Kidney glomerular epithelial cell (primary cell): ENCODE results near the gene STAT5A.
"Not testable (repeated sequence)": the region's sequence is repeated elsewhere in the genome, so short reads cannot be mapped to it uniquely, and the experiment has no call there.

Experiments used
- DNase-seq: peaks from one replicate; lab custom pipeline; 2025; lab: John Stamatoyannopoulos, UW

The STAT5A gene

DNA sequence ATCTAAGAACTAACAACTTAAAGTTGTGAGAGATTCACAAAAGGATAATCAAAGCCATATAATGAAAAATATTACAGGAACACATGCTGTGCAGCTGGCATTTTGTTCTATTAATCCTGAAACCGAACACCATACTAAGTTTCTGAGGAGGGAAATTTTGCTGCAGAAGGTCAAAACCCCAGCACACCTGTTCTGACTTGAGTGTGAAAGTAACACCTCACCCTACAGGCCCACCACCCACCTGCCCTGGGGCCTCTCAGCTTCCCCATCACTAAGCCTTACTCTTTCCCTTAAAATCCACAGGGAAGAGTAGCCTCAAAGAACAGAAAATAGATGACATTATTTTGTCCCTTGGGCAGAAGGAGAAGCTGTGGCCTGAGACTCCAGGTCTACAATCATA lies 44.8 kb downstream of the STAT5A start:
- DNase-seq = no peak

DNA sequence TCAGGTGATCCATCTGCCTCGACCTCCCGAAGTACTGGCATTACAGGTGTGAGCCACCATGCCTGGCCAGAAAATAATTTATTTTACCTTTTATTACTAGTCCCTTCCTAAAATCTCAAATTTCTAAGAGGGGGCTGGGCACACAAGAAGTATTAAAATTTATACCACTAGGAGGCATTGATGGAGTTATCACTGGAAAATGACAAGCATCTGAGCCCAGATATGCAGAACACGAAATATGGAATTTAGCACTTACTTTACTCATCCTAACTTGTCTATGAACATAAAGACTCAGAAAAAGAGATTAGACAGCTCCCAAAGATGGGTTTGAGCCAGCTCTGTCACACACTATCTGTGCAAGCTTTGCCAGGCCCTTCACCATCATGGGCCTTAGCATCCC lies 46.4 kb downstream of the STAT5A start:
- no peak for DNase-seq

DNA sequence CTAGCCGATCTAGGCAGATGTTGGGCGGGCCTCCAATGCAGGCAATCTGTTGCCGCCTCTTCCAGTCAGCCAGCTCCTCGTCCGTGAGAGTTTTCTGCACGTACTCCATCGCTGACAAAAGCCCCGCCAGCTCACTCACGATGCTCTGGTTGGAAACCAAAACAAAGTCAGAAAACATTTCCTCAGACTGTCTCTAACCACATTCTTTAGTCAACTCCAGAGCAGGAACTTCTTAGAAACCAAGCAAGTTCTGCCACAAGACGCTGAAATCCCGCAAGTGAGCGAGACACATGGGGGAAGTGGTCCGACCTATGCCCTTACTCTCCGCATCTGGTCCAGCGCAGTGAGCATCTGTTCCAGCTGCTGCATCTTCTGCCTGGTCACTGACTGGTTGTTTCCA lies 49.1 kb downstream of the STAT5A start:
- no peak for DNase-seq

DNA sequence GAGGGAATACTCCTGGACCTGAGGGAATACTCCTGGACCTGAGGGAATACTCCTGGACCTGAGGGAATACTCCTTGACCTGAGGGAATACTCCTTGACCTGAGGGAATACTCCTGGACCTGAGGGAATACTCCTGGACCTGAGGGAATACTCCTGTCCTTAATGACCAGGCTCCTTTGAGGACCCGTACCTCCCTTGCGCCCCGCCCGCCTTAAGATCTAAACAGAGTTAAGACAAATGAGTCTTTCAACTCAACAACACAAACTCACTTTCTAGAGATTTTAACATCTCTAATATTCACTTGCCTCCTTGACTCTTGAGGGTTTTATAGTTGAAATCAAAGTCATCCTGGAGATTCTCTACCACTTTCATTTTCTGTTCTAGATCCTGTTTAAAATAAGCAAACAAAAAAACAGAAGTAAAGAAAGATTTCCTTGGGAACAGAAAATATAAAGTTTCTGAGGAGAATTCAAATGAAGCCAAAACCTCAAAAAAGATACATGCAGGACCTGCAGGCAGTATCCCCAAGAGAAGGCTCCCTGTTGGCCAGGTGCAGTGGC lies 50.2 kb downstream of the STAT5A start:
- no peak for DNase-seq

DNA sequence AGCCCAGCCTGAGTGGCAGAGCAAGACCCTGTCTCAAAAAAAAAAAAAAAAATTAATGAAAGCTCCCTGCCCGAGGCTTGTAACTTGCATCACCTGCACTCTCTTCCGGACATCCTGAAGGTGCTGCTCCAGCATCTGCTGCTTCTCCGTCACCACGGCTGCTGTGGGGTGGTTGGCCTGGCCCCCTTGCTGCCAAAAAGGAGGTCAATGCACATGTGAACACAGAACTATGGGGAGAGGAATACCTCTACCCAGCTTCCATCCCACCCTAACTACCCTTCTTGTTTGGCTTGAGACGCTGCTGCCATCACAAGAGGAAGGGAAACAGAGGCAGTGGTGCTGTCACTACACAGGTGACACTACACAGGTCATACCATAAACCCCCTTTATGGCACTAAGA lies 50.9 kb downstream of the STAT5A start:
- no peak for DNase-seq

DNA sequence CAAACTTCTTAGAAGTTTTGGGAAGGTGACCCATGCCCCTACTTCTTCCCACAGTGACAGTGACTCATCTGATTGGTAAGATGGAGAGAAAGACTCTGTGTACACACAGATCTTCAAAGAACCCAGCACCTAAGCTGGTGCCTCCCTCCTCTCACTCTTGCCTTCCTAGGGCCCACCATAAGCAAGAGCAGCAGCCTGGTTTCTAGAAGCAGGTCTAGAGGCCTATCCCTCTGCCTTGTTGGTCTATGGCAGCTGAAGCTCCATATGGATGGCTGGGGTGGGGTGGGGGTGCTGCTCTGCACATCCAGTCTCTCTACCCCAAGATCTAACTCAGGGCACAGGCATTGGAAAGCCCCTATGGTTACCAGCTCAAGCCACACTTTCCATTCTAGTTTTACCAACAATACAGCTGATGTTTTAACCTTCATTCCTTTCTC lies 52.4 kb downstream of the STAT5A start:
- no peak for DNase-seq

DNA sequence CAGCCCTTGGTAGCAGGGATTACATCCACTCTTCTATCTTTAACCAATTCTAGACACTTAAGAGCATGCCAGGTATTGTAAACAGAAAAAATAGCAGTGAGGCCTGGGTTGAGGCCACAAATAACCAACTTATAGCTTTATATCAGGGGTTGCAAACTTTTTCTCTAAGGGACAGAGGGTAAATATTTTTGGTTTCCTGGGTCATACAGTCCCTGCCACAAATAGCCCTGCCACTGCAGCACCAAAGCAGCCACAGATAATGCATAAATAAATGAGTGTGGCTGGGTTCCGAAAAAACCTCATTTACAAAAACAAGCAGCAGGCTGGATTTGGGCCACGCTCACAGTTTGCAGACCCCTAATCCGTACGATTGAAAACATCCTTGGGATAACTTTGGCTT lies 53.3 kb downstream of the STAT5A start:
- DNase-seq = no peak

DNA sequence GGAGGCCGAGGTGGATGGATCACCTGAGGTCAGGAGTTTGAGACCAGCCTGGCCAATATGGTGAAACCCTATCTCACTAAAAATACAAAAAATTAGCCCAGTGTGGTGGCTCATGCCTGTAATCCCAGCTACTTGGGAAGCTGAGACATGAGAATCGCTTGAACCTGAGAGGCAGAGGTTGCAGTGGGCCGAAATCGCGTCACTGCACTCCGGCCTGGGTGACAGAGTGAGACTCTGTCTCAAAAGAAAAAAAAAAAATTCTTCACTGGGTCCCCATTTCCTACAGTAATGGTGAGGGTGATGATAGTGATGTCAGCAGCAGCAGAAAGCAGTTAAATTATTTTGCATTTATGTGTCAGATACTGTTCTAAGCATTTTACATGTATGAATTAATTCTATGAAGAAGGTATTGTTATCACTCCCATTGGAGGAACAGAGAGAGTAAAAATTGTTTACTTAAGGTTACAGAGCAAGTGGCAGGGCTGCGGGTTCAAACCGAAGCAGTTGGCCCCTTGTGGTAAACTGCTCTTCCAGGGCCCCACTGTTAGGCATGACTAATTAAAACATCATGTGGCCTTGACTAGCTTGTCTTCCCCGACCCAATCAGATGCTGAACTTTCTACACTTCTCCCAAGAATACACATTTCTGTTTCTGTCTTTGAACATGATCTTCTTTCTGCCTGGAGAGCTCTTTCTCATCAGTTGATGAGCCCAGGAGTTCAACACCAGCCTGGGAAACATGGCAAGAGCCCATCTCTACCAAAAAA lies 54.1 kb downstream of the STAT5A start:
- no peak for DNase-seq

DNA sequence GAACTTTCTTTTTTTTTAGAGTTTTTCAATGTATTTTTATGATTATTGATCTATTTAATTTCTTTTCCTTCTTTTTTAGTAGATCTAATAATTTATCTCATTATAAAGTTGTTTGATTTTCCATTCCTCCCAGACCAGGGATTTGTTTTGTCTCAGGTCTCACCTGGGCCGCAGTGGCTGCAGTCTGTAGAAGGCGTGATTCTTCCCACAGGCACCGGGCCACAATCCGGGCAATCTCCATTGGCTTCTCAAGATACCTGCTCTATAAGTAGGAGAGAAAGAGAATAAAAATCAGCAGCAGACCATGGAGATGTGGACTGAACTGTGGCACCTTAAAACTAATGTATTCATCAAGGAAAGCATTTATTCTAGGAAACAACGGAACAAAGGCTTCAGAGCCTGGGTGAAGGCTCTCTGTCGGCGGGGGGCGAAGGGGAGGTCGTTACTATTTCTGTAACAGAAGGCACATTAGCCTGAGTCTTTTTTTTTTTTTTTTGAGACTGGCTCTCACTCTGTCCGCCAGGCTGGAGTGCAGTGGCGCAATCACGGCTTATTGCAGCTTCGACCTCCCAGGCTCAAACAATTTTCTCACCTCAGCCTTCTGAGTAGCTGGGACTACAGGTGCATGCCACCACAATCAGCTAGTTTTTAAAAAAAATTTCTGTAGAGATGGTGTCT lies 57.2 kb downstream of the STAT5A start:
- no peak for DNase-seq

DNA sequence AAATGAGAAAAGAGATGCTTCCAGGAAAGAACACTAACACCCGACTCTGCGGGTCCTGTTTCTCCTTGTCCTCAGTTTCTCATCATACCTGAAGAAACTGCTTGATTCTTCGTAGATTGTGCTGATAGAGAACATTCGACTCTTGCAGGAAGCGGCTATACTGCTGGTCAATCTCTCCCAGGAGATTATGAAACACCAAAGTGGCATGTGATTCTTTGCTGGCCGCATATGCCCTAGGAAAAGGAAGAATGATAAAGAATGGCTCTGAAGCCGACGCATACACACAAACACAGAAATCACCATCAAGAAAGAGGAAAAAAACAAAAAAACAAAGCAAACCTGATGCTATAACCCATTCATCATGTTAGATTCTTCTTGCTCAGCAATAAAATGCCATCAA lies 58.2 kb downstream of the STAT5A start:
- DNase-seq = no peak

DNA sequence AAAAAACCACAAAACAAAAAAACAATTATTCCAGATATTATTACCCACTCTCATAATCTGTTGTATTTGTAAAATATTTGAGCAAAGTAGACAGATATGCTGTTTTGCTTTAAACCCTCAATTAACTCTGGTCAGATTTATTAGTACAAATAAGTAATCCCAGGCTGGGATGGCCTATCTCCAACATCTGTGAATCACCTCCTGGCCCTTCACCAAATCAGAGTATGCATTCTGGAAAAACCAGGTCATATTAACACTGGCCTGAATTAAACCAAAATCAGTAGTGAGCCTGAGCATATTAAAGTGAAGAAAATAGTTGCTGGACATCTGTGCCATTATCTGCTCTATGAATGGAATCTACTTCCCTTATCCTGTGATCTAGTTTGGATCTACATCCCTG lies 58.9 kb downstream of the STAT5A start:
- peak; percentile 54 for DNase-seq

DNA sequence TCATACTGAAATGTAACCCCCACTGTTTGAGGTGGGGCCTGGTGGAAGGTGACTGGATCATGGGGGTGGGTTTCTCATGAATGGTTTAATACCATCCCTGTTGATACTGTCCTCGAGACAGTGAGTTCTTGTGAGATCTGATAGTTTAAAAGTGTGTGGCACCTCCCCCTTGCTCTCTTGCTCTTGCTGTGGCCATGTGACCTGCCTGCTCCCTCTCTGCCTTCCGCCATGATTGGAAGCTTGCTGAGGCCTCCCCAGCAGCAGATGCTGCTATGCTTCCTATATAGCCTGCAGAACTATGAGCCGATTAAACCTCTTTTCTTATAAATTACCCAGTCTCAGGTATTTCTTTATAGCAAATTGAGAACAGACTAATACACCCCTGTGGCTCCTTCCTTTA lies 59.3 kb downstream of the STAT5A start:
- no peak for DNase-seq

DNA sequence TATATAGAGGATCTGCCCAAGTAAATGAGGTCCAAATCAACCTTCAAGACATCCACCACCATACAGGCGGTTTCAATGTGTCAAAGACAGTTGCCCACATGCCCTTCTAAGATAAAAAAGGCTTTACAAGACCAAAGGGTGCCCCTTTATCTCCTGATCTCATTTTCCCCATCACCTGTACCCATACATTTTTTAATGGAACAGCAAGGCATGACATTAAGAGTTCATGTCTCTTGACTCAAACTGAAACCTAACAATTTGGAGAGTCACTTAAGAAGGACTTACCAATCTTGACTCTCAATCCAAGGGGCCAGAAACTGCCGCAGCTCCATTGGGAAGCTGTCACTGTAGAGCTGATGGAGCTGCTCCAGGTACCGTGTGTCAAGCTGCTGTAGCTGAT lies 59.8 kb downstream of the STAT5A start:
- no peak for DNase-seq

DNA sequence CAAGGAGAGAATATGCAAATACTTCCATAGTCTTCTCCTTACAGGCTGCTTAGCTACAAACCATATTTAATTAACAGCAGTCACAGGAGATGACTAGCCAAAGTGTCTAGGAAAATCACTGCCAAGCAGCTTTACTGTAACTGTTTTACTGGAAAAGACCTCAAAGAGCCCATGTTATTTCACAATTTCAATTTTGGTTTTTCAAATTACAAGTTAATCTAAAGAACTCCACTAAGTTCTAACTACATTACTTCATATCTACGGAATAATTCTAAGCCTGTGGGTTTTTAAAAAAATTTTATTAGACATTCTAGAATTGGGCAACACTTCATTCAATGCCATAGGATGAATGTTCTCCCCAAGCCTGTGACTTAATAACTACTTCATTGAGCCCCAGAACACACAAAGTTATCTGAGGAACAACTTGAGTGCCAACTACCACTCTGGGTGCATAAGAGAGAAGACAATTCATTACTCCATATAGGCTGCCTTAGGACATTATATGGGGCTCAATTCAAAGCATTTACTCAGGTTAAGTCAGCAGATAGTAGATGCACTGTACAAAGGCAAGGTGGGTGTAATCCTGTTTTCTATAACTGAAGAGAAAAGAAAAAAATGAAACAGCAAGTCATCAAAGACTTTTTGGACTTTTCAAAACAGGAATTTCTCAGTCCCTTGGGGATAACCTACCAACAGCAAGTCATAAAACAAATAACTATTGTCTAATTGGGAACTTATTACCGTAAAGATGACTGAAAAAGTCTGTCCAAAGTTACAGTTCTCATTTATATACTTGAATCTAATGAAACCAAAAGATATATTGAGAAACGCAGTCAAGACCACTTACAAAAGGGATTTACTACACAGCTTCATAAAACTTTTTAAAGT lies 66.9 kb downstream of the STAT5A start:
- DNase-seq = no peak

DNA sequence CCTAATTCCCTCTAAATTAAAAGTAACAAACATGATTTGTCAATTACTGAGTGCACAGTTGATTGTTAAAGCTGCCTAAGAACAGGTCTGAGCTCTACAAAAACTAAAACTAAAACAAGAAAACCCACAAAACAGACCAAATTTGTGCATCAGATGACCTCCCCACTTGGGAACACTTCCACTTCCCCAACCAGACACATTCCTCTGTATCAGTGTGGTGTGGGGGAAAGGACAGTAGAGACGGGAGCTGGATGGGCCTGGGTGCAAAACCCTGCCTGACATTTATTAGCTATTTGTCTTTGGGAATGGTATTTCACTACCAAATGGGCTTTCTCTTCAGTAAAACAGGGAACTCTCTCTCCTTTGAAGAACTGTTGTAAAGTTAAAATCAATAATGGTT lies 70.1 kb downstream of the STAT5A start:
- DNase-seq = no peak

DNA sequence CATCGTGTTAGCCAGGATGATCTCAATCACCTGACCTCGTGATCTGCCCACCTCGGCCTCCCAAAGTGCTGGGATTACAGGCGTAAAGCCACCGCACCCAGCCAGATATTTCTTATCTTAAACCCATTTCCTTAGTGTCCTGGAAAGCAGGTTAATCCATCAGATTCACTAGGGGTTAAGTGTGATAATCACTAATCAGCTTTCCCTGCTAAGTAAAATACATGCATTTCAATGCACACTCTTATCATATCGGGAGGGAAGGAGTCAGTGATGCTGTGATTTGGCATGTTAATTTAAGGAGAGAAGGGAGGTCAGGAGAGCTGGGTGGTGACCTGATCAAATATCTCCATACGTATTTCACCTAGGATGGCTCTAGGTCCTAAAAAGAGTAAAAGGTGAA lies 70.8 kb downstream of the STAT5A start:
- no peak for DNase-seq

DNA sequence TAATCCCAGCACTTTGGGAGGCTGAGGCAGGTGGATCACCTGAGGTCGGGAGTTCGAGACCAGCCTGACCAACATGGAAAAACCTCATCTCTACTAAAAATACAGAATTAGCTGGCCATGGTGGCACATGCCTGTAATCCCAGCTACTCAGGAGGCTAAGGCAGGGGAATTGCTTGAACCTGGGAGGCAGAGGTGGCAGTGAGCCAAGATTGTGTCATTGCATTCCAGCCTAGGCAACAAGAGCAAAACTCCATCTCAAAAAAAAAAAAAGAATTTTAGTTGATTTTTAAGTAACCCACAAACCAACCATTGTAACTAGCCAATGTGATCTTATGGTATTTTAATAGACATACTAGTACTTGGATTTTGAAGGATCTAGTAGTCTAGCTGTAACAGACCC lies 72.1 kb downstream of the STAT5A start:
- not testable (repeated sequence) for DNase-seq
